GM20000 (cell line): Measurements from ENCODE around the gene PPM1F.

Source experiments
- DNase-seq: peaks from one replicate; pipeline ENCODE4 v3.0.0; 2012; ENCODE audit warnings: low spot score
- TF ChIP-seq, protein P1 (sequence below): IDR thresholded peaks from 2 replicates; pipeline ENCODE4 v1.5.1; 2012; ENCODE audit warnings: mild to moderate bottlenecking, control low read depth; ENCODE audit errors: extremely low read depth, missing control alignments

PPM1F gene, protein sequence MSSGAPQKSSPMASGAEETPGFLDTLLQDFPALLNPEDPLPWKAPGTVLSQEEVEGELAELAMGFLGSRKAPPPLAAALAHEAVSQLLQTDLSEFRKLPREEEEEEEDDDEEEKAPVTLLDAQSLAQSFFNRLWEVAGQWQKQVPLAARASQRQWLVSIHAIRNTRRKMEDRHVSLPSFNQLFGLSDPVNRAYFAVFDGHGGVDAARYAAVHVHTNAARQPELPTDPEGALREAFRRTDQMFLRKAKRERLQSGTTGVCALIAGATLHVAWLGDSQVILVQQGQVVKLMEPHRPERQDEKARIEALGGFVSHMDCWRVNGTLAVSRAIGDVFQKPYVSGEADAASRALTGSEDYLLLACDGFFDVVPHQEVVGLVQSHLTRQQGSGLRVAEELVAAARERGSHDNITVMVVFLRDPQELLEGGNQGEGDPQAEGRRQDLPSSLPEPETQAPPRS

DNA sequence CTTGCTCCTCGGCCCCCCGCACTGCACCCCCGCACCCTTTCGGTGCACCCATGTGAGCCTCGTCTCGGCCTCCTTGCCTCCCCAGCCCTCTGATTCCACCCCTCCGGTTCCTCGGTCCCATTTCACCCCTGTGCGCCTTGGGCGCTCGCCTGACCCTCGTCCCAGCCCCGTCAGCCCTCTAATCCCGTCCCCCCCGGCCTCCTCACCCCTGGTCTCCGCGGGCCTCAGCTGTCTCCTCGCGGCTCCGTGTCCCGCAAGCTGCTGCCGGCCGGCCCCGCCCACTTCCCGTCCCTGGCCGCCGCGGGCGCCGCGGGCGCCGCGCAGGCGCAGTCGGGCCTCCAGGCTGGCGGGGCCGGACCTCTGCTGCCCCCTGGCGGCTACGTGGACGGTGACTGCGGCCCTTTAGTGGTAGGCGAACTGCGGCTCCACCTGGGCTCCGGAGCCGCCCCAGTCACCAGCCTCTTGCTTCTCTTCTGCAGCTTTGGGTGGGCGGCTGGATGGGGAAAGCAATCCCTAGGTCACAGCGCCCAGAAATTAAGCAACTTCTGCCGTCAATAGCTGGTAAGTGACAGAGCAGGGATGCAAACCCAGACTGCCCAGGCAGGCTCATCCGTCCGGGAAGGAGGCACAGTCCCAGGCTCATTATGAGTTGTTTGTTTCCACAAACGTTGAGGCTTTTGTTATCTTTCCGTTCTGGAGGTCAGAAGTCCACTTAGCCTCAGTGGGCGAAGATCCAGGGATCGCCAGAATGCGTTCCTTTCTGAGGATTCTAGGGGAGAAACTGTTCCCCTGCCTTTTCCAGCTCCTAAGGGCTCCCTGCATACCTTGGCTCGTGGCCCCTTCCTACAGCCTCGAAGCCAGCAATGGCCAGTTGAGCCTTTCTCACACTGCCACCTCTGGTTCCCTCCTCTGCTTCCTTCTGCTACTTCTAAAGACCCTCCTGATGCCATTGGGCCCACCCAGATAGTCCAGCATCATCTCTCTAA, at the start of gene PPM1F:
TSS of gene PPM1F (minus strand) at position 263 of the 986 bp plus-strand sequence. CDS start 6,800 bp downstream, outside the sequence.
- TF ChIP-seq, protein P1, sequence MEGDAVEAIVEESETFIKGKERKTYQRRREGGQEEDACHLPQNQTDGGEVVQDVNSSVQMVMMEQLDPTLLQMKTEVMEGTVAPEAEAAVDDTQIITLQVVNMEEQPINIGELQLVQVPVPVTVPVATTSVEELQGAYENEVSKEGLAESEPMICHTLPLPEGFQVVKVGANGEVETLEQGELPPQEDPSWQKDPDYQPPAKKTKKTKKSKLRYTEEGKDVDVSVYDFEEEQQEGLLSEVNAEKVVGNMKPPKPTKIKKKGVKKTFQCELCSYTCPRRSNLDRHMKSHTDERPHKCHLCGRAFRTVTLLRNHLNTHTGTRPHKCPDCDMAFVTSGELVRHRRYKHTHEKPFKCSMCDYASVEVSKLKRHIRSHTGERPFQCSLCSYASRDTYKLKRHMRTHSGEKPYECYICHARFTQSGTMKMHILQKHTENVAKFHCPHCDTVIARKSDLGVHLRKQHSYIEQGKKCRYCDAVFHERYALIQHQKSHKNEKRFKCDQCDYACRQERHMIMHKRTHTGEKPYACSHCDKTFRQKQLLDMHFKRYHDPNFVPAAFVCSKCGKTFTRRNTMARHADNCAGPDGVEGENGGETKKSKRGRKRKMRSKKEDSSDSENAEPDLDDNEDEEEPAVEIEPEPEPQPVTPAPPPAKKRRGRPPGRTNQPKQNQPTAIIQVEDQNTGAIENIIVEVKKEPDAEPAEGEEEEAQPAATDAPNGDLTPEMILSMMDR: peak; percentile 94
- DNase-seq: peak; percentile 99

DNA sequence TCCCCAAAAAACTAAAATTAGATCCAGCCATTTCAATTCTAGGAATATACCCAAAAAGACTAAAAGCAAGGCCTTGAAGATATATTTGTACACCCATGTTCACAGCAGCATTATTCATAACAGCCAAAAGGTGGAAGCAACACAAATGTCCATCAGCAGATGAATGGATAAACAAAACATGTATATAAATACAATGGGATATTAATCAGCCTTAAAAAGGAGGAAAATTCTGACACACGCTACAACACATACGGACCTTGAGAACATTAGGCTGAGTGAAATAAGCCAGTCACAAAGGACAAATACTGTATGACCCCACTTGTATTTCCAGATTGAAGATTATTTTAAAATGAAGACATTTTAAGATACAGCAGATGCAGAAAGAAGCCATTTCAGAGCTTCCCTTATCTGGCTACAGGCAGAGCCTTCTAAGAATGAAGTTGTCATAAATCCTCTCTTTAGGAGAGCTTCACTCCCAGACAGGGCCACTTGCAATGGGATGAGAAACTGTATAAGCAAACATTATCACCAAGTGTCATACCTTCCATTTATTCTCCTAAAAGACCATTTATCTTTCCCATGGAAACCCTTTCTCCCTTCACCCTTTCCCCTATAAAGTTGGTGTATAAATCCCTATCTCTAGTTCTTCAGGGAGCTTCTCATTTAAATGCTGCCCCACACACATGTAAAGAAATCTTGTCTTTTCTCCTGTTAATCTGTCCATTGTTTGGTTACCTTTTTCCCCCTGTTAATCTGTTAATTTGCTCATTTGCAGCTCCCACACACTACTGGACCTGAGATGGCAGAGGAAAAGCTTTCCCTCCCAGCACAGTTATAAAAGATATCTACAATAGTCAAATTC, 49.2 kb upstream of the PPM1F start:
- DNase-seq: no peak
- TF ChIP-seq, protein P1: no peak

DNA sequence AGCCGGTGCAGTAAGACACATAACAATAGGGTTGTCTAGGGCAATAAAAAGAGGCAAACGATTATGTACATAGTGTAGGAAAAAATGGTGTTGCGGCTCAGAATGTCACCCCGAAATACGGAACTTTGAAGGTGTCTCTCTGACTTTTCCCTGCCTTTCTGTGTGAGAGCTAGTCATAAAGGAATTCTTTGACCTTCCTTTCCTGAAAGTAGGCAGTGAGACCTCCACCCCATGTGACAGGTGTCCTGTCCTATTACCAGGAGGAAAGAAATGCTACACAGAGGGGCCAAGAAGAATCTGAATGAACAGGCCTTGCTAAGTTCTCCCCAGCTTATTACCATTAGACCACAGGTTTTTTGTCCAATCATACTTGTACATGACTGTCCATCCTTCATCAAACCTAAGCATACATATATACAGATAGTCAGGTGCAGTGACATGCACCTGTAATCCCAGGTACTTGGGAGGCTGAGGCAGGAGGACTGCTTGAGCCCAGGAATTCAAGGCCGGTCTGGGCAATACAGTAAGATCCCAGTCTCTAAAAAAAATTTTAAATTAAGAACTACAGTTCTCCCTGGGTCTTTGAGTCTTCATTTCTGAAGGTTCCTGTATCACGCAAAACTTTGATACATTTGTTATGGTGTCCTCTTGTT, 46.1 kb upstream of the PPM1F start:
- no peak for DNase-seq
- TF ChIP-seq, protein P1: no peak

GRCh38 chr22:21996175-21996720, 43.6 kb upstream of the PPM1F start:
- TF ChIP-seq, protein P1: no peak
- DNase-seq: no peak

- DNase-seq: no peak
- TF ChIP-seq, protein P1: no peak
Observed at GRCh38 chr22:21995660-21996059, 43.0 kb upstream of the PPM1F start.

GRCh38 chr22:21994881-21995444, 42.3 kb upstream of the PPM1F start:
- no peak for DNase-seq
- TF ChIP-seq, protein P1: no peak
